ENCODE measurements around the gene VWA1.
"Not testable (repeated sequence)": the region's sequence is repeated elsewhere in the genome, so short reads cannot be mapped to it uniquely, and the experiment has no call there.

The VWA1 gene

DNA sequence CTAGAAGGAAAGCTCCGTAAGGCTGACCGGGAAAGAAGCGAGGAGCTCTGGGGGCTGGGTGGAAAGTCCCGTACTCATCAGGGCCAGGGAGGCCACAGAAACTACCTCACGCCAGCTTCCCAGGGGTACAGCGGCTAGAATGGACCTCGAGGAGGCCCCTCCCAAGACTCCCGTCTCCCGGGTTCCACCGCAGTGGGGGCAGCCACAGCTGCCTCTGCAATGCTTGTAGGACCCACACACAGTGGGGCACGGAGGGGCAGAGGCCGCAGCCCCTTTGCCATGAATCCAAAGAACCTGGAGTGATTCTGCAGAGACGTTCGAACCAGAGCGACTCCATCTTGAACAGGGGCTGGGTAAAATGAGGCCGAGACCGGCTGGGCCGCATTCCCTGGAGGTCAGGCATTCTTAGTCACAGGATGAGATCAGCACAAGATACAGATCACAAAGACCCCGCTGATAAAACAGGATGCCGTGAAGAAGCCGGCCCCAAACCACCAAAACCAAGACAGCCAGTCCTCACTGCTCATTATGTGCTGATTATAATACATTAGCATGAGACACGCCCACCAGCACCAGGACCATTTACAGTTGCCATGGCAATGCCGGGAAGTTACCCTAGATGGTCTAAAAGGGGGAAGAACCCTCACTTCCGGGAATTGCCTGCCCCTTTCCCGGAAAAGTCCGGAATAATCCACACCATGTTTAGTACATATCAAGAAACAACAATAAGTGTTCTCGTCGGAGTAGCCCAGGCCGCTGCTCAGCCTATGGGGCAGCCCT lies 12.8 kb upstream of the VWA1 start:
- DNase-seq (ENCODE audit: extremely low read depth in 1 of 2, low read depth in 1 of 2), result no peak

GRCh38 chr1:1423245-1423597 lies 12.3 kb upstream of the VWA1 start:
- DNase-seq (ENCODE audit: extremely low read depth in 1 of 2, low read depth in 1 of 2), result no peak

DNA sequence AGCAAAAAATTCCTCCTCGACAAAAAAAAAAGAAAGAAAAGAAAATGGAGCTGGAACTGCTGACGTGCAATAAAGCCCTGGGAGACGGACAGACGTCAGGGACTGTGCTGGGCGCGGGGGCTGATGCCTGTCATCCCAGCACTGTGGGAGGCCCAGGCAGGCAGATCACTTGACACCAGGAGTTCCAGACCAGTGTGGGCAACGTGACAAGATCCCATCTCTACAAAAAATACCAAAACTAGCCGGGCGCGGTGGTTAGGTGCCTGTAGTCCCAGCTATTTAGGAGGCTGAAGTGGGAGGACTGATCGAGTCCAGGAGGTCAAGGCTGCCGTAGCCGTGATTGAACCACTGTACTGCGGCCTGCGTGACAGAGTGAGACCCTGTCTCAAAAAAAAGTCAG lies 10.8 kb upstream of the VWA1 start:
- no peak for DNase-seq (ENCODE audit: extremely low read depth in 1 of 2, low read depth in 1 of 2)

- no peak for DNase-seq (ENCODE audit: extremely low read depth in 1 of 2, low read depth in 1 of 2)
Observed at GRCh38 chr1:1425426-1425752, 10.1 kb upstream of the VWA1 start.

- DNase-seq (ENCODE audit: extremely low read depth in 1 of 2, low read depth in 1 of 2), result no peak
Observed at GRCh38 chr1:1425753-1426495, 9.6 kb upstream of the VWA1 start.

DNA sequence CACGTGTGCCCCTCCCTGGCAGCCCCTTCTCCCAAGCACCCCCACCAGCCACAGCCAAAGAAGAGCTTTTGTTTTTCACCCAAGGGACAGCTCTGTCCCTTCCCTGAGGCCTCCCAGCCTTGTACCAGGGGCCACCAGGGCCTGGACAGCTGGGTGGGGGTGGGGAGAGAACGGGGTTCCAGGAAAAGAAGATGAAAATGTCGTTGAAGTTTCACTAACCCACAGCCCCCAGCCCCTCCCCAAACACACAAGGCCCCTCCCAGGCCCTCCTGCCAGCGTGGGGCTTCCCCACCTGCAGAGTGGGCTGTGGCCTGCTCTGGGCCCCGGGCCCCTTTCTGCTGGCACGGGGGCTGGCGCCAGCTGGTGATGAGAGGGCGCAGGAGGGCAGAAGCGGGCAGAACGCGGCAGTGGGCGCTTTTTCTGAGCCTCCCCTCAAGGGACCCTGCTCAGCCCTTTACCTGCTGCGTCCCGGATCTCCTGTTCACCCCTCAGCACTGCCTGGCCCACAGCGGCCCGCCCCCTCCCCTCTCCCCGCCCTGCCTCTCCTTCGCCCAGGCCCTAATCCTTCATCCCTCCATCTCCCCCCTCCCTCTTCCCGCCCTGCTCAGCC lies 8.9 kb upstream of the VWA1 start:
- no peak for DNase-seq (ENCODE audit: extremely low read depth in 1 of 2, low read depth in 1 of 2)

DNA sequence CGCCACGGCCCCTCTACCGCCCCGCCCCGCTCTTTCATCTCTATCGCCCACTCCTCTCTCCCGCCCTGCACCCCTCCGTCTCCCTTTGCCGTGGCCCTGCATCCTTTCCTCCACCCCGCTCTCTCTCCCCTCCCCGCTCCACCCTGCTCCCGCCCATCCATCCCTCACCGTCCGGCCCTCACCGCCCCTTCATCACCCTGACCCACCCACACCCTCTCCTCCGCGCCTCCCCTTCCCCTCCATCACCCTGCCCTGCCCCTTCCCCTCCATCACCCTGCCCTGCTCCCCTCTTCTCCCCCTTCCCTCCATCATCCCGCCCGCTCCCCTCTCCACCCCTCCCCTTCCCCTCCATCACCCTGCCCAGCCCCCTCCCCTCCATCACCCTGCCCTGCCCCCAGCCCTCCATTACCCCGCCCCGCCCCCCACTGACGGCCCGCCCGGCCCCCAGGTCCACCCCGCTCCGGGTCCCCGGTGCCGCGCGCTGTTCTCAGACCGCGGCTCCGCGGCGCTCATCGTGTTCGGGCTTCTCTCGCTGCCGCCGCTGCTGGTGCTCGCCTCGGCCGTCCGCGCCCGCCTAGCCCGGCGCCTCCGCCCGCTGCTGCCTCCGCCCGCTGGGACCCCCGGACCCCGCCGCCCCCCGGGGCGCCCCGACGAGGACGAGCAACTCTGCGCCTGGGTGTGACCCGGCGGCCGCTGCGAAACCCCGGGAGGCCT lies 8.2 kb upstream of the VWA1 start:
- DNase-seq (ENCODE audit: extremely low read depth in 1 of 2, low read depth in 1 of 2), result no peak

GRCh38 chr1:1427820-1428148 lies 7.7 kb upstream of the VWA1 start:
- no peak for DNase-seq (ENCODE audit: extremely low read depth in 1 of 2, low read depth in 1 of 2)

DNA sequence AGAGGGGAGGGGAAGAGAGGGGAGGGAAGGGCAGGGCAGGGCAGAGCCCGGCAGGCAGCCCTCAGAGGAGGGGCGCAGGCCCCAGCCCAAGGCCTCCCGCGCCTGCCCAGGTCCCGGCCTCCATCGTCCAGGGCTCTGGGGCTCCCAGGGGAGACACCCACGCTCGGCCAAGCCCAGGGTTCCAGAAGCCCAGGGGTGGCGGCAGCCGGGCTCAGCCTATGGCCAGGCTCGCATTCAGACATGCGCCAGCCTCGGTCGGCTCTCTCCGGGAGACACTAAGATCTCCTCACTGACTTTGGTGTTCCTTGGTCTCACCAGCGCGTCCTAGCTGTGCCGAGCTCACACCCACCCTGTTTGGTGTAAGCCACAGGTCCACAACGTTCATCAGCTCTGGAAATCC lies 7.3 kb upstream of the VWA1 start:
- DNase-seq (ENCODE audit: extremely low read depth in 1 of 2, low read depth in 1 of 2), result no peak

DNA sequence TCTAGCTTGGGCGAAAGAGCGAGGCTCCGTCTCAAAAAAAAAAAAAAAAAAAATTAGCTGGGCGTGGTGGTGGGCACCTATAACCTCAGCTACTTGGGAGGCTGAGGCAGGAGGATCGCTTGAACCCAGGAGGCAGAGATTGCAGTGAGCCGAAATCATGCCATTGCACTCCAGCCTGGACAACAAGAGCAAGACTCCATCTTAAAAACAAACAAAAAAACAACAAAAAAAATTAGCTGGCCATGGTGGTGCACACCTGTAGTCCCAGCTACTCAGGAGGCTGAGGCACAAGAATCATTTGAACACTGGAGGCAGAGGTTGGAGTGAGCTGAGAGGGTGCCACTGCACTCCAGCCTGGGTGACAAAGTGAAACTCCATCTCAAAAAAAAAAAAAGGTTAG lies 6.5 kb upstream of the VWA1 start:
- DNase-seq (ENCODE audit: extremely low read depth in 1 of 2, low read depth in 1 of 2), result not testable (repeated sequence)

DNA sequence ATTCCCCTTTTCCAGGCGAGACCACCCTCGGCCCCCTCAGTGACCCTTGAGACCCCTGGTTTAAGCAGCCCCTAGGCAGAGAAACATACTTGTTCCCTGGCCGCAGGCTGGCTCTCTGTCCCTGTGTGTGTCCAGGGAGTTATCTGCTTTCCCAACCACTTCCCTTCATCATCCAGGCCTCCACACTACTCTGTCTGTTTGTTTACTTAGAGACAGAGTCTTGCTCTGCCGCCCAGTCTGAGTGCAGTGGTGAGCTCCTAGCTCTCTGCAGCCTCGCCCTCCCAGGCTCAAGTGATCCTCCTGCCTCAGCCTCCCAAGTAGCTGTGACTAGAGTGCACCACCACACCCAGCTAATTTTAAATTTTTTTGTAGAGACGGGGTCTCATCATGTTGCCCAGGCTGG lies 5.8 kb upstream of the VWA1 start:
- DNase-seq (ENCODE audit: extremely low read depth in 1 of 2, low read depth in 1 of 2), result no peak

- DNase-seq (ENCODE audit: extremely low read depth in 1 of 2, low read depth in 1 of 2), result no peak
Observed at GRCh38 chr1:1430114-1430982, 5.1 kb upstream of the VWA1 start.

- DNase-seq (ENCODE audit: extremely low read depth in 1 of 2, low read depth in 1 of 2), result no peak
Observed at GRCh38 chr1:1430992-1431844, 4.3 kb upstream of the VWA1 start.

GRCh38 chr1:1431845-1432273 lies 3.6 kb upstream of the VWA1 start:
- no peak for DNase-seq (ENCODE audit: extremely low read depth in 1 of 2, low read depth in 1 of 2)

GRCh38 chr1:1432274-1432950 lies 3.1 kb upstream of the VWA1 start:
- no peak for DNase-seq (ENCODE audit: extremely low read depth in 1 of 2, low read depth in 1 of 2)

- no peak for DNase-seq (ENCODE audit: extremely low read depth in 1 of 2, low read depth in 1 of 2)
Observed at GRCh38 chr1:1432951-1433803, 2.3 kb upstream of the VWA1 start.

DNA sequence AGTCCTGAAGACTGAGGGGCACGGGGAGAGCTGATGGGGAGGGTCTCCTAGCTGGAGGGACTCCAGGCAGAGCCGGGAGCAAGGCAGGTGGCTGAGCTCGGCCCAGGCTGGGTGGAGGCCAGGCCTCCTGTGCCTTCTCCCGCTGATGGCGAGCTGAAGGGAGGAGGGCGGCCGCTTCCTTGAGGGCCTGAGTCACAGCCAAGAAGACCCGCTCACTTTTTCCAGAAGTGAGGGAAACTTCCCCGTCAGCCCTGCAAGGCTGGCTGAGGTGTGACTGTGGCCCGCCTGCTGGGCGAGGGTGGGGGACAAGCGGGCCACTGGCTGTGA lies 1.7 kb upstream of the VWA1 start:
- DNase-seq (ENCODE audit: extremely low read depth in 1 of 2, low read depth in 1 of 2), result peak; percentile 45 to 70

- no peak for DNase-seq (ENCODE audit: extremely low read depth in 1 of 2, low read depth in 1 of 2)
Observed at GRCh38 chr1:1434131-1434823, 1.2 kb upstream of the VWA1 start.

Measured in stimulated activated CD8-positive, alpha-beta memory T cell treated with anti-CD3 and anti-CD28 coated beads, Interleukin-7, amount 100 ng/mL, for 48 hours (primary cell).